Activated T-cell treated with anti-CD3 and anti-CD28 coated beads, Interleukin-2, amount 50 U/mL, for 72 hours (primary cell): ENCODE data around the gene SVOP. TPM values are rescaled to one million over a fixed set of nuclear protein-coding genes. Genes with fewer than 3 reads are reported as not detected.
"Not testable (repeated sequence)": the region's sequence is repeated elsewhere in the genome, so short reads cannot be mapped to it uniquely, and the experiment has no call there.

Experiments used
- ATAC-seq, 2 donors: fragments of 150-1000 bp; cut with Tn5 transposase; replicated peaks in 1 of 2; 2 replicates each; pipeline ENCODE4 v1.10.0; 2021; ENCODE audit warnings: moderate library complexity in 2 of 2, mild to moderate bottlenecking in 1 of 2
- DNase-seq, 2 donors: peaks; one replicate each; pipeline ENCODE4 v3.0.0; 2021 to 2022; ENCODE audit warnings: mixed read lengths in 1 of 2
- H3K27ac Mint-ChIP-seq: one replicate; pipeline ENCODE4 v1.8.0; 2022; ENCODE audit warnings: mild to moderate bottlenecking, moderate library complexity, mixed read lengths
- H3K27me3 Mint-ChIP-seq: one replicate; pipeline ENCODE4 v1.8.0; 2022; ENCODE audit warnings: low read depth, mixed read lengths
- H3K36me3 Mint-ChIP-seq, 2 donors: one replicate each; pipeline ENCODE4 v1.8.0; 2022; ENCODE audit warnings: mixed read lengths in 2 of 2, mild to moderate bottlenecking in 1 of 2; ENCODE audit not compliant: insufficient read depth in 2 of 2
- H3K4me1 Mint-ChIP-seq: one replicate; pipeline ENCODE4 v1.8.0; 2022; ENCODE audit warnings: low read depth, mixed read lengths
- H3K4me3 Mint-ChIP-seq, 2 donors: one replicate each; pipeline ENCODE4 v1.8.0; 2022; ENCODE audit warnings: mild to moderate bottlenecking in 2 of 2, mixed read lengths in 2 of 2, moderate library complexity in 2 of 2
- H3K9me3 Mint-ChIP-seq, 2 donors: one replicate each; pipeline ENCODE4 v1.8.0; 2022; ENCODE audit warnings: mixed read lengths in 2 of 2
- total RNA-seq, 2 donors: library from RNA; stranded (reverse); gene quantifications; one replicate each; pipeline ENCODE4 v1.2.3, GENCODE V29; 2022

Gene SVOP
- total RNA-seq: not detected

- Mint-ChIP-seq H3K27ac (no peak within 1 kb of the TSS), H3K36me3 (no peaks in the 10 kb centered on the region), H3K27me3 (peaks cover 34% of the 10 kb centered on the region), H3K4me1 (peaks cover 7% of the 10 kb centered on the region), H3K9me3 (no peaks in the 10 kb centered on the region), H3K4me3 (peak within 1 kb of the TSS in 1 of 2 donors; percentile 24)
- ATAC-seq (peak in 1 of 2 donors; percentile 32), DNase-seq (peak; percentile 9 to 11)
Observed at GRCh38 chr12:109020796-109021380, at the start of gene SVOP. Gene SVOP (minus strand): TSS chr12:109021068. CDS start chr12:109020868, 200 bp downstream.

- Mint-ChIP-seq H3K27me3 (no peaks in the 10 kb centered on the region), H3K4me1 (no peaks in the 10 kb centered on the region), H3K9me3 (no peaks in the 10 kb centered on the region), H3K27ac (no peak overlapping the region), H3K4me3 (no peak overlapping the region), H3K36me3 (peaks cover 0 to 4% of the 10 kb centered on the region in 2 donors)
- DNase-seq: no peak
- no peak for ATAC-seq
Observed at GRCh38 chr12:109069307-109070271, 48.7 kb upstream of the SVOP start.

DNA sequence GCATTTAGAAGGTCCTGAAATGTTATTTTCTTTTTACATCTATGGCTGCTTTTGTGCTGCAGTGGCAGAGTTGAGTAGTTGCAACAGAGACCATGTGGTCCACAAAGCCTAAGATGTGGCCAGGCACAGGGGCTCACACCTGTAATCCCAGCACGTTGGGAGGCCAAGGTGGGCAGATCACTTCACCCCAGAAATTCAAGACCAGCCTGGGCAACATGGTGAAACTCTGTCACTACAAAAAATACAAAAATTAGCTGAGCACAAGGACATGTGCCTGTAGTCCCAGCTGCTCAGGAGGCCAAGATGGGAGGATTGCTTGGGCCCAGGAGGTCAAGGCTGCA is 45.0 kb upstream of the SVOP start:
- Mint-ChIP-seq H3K9me3 (no peaks in the 10 kb centered on the region), H3K27me3 (no peaks in the 10 kb centered on the region), H3K4me3 (no peak overlapping the region), H3K27ac (no peak overlapping the region), H3K4me1 (peaks cover 6% of the 10 kb centered on the region), H3K36me3 (peaks cover 0 to 4% of the 10 kb centered on the region in 2 donors)
- DNase-seq: no peak
- ATAC-seq: no peak

DNA sequence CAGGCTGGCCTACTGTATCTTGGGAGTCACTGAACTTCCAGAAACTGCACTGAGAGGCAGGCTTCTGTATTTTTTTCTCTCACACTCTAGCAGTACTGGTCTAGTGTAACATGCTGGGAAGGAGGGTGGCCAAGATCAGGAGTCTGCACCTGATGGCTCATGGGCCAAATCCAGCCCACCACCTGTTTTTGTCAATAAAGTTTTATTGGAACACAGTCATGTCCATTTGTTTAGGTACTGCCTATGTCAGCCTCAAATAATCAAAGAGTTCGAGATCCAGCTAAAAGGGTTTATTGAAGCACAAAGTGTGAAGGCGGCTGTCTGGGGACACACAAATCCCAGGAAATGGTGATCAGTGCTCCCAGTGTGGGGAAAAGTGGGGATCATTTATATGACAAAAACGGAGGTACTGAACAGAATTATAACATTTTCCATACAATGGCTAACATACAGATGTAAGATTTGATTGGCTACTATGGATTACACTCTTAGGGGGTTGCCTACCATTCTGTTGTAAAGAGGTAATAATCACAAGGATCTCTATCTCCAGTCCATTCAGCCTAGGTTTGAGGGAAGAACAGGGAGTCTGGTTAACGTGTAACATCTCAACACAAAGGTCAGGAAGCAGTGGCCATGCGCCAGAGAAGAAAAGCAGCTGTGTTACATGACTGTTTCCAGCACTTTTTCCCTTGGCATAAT is 44.4 kb upstream of the SVOP start:
- Mint-ChIP-seq H3K36me3 (peaks cover 0 to 4% of the 10 kb centered on the region in 2 donors), H3K4me3 (no peak overlapping the region), H3K4me1 (peaks cover 6% of the 10 kb centered on the region), H3K27me3 (no peaks in the 10 kb centered on the region), H3K9me3 (no peaks in the 10 kb centered on the region), H3K27ac (no peak overlapping the region)
- no peak for ATAC-seq
- DNase-seq: no peak

GRCh38 chr12:109064143-109064542 is 43.3 kb upstream of the SVOP start:
- Mint-ChIP-seq H3K36me3 (peaks cover 0 to 4% of the 10 kb centered on the region in 2 donors), H3K27ac (no peak overlapping the region), H3K4me3 (no peak overlapping the region), H3K4me1 (peaks cover 6% of the 10 kb centered on the region), H3K27me3 (no peaks in the 10 kb centered on the region), H3K9me3 (no peaks in the 10 kb centered on the region)
- ATAC-seq (no peak), DNase-seq (no peak)

DNA sequence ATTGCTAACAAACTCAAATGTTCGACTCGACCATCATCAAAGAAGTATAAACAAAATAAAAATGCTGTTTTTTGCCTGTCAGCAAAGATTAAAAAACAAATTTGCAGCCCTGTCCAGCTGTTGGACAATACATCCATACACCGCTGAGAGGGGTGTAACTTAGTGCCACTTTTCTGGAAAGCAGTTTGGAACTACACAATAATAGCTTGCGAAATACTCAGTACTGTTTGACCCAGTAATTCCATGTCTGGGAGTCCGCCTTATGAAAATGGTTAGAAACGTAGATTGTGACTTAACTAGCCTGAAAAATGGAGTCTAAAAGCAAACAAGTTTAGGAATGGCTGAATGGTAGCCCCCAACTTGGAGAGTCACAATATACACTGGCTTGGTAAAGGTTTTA is 37.9 kb upstream of the SVOP start:
- Mint-ChIP-seq H3K4me3 (no peak overlapping the region), H3K27me3 (no peaks in the 10 kb centered on the region), H3K4me1 (peaks cover 9% of the 10 kb centered on the region), H3K27ac (no peak overlapping the region), H3K9me3 (no peaks in the 10 kb centered on the region), H3K36me3 (peaks cover under 1 to 4% of the 10 kb centered on the region in 2 donors)
- DNase-seq (no peak), ATAC-seq (no peak)

DNA sequence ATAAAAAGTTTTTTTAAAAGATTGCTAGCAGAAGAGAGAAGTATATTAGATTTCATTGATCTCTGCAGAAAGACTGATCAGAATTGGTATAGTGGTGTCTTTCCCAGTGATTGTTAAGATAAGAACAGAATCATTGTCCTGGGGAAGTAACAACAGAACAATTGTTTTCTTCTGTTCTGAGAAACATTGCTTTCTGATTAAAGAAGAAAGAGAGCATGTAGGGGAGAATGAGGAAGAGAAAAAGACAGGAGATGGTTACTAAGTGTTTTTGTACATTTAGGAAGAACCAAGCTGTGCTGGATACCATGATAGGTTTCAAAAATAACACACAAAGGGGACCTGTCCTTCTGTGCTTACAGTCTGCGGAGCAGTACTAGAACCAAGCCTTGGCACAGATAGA is 36.5 kb upstream of the SVOP start:
- ATAC-seq (no peak), DNase-seq (no peak)
- H3K27ac Mint-ChIP-seq: no peak overlapping the region
- H3K9me3 Mint-ChIP-seq: no peaks in the 10 kb centered on the region
- no peak overlapping the region for H3K4me3 Mint-ChIP-seq
- H3K27me3 Mint-ChIP-seq: no peaks in the 10 kb centered on the region
- peaks cover 10% of the 10 kb centered on the region for H3K4me1 Mint-ChIP-seq
- H3K36me3 Mint-ChIP-seq: peaks cover 0 to 4% of the 10 kb centered on the region in 2 donors

DNA sequence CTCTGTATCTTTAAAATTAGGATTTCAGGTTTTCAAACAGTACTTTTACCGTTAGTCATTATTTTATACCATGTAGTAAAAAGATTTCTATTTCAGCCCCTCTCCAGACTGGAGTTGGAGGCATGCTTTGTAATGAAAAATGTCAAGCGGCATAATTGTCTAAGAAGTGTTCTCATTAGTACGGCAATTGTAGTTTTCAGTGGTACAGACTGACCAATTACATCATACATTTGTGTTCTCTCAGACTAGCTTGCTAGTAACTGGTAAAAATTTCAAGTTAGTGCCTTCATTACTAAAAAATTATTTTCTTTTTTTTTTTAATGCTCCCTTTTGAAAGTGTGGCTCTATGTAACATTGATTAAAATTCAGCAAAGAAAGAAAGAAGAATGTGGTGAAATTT is 36.0 kb upstream of the SVOP start:
- no peak overlapping the region for H3K4me3 Mint-ChIP-seq
- no peak for ATAC-seq
- no peaks in the 10 kb centered on the region for H3K27me3 Mint-ChIP-seq
- H3K9me3 Mint-ChIP-seq: no peaks in the 10 kb centered on the region
- no peak for DNase-seq
- peaks cover 0 to 4% of the 10 kb centered on the region in 2 donors for H3K36me3 Mint-ChIP-seq
- peaks cover 15% of the 10 kb centered on the region for H3K4me1 Mint-ChIP-seq
- H3K27ac Mint-ChIP-seq: no peak overlapping the region

- peak overlapping the region in 1 of 2 donors; percentile 51 for H3K4me3 Mint-ChIP-seq
Observed at GRCh38 chr12:109054520-109054919, 33.7 kb upstream of the SVOP start.

GRCh38 chr12:109054124-109054513 is 33.3 kb upstream of the SVOP start:
- H3K27ac Mint-ChIP-seq: peak overlapping the region; percentile 93
- peak overlapping the region; percentile 90 to 91 for H3K4me3 Mint-ChIP-seq
- not testable (repeated sequence) for DNase-seq, H3K36me3 Mint-ChIP-seq, H3K27me3 Mint-ChIP-seq, H3K9me3 Mint-ChIP-seq
- ATAC-seq: peak in 1 of 2 donors; percentile 5
- H3K4me1 Mint-ChIP-seq: peaks cover 18% of the 10 kb centered on the region

More at GRCh38 chr12:109054520-109054919, 33.7 kb upstream of the SVOP start:
- H3K27me3 Mint-ChIP-seq: no peaks in the 10 kb centered on the region
- no peaks in the 10 kb centered on the region for H3K9me3 Mint-ChIP-seq
- ATAC-seq (no peak), DNase-seq (no peak)
- peaks cover 0 to 4% of the 10 kb centered on the region in 2 donors for H3K36me3 Mint-ChIP-seq
- H3K4me1 Mint-ChIP-seq: peaks cover 18% of the 10 kb centered on the region
- peak overlapping the region; percentile 63 for H3K27ac Mint-ChIP-seq

DNA sequence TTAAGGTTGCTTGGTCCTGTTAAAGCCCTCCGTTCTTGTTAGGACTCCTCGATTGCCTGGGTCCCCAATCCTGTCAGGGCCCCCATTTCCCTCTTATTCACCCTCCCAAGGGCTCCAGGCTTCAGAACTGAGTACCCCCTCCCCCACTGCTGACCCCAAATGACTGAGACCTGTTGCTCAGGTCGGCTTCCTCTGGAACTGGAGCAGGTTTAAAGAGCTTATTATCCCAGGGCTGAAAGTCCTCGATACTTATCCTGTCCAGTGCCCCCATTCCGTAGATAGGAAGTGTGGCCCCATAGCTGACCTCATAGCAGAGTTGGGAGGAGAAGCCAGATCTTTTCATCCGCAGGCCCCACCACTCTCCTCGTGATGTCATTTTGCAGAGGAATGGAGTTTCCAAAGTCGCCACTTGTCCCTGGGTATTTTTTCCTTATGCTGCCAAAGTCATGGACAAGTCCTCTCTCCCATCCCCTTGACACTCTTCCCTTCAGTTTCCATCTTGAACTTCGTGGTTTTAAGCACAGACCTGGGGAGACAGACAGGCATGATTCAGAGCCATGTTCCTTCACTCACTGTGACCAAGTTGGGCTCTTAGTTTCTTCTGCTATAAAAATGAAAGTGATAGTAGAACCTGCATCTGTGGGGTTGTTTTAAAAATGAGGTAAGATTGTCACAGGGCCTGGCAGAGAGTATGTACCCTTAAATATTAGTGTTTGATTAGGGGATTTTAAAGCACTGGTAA is 32.7 kb upstream of the SVOP start:
- Mint-ChIP-seq H3K27me3 (no peaks in the 10 kb centered on the region), H3K9me3 (no peaks in the 10 kb centered on the region), H3K36me3 (peaks cover 0 to 4% of the 10 kb centered on the region in 2 donors), H3K4me3 (peak overlapping the region; percentile 90 to 91), H3K4me1 (peaks cover 18% of the 10 kb centered on the region), H3K27ac (peak overlapping the region; percentile 93)
- DNase-seq (peak; percentile 15 to 44), ATAC-seq (peak; percentile 54 to 84)

GRCh38 chr12:109052414-109053323 is 31.8 kb upstream of the SVOP start, which contains the start of gene USP30:
Gene USP30 (plus strand): TSS chr12:109052576. CDS start chr12:109052679, 103 bp downstream.
- Mint-ChIP-seq H3K4me3 (peak within 1 kb of the TSS; percentile 90 to 91), H3K36me3 (peaks cover 0 to 4% of the 10 kb centered on the region in 2 donors), H3K9me3 (no peaks in the 10 kb centered on the region), H3K4me1 (peaks cover 18% of the 10 kb centered on the region), H3K27me3 (no peaks in the 10 kb centered on the region), H3K27ac (peak within 1 kb of the TSS; percentile 93)
- DNase-seq (peak; percentile 84 to 89), ATAC-seq (peak; percentile 85 to 95)
